Parathyroid adenoma (tissue), 2 donors: ENCODE measurements around the gene C8A.

Source experiments
- H2AFZ ChIP-seq: fragments of 300-600 bp; sonication (generic); one replicate; pipeline ENCODE4 v1.7.0; 2017; ENCODE audit warnings: antibody characterized with exemption, mild to moderate bottlenecking
- H3K27ac ChIP-seq: fragments of 300-600 bp; sonication (generic); one replicate; pipeline ENCODE4 v1.7.0; 2017
- H3K27me3 ChIP-seq: fragments of 300-600 bp; sonication (generic); one replicate; pipeline ENCODE4 v1.7.0; 2017; ENCODE audit warnings: low read length; ENCODE audit not compliant: control insufficient read depth, insufficient read depth
- H3K36me3 ChIP-seq: fragments of 300-600 bp; sonication (generic); one replicate; pipeline ENCODE4 v1.7.0; 2017; ENCODE audit warnings: low read length; ENCODE audit not compliant: control insufficient read depth, insufficient read depth
- H3K4me1 ChIP-seq: fragments of 300-600 bp; sonication (generic); one replicate; pipeline ENCODE4 v1.7.0; 2017; ENCODE audit warnings: control low read depth
- H3K4me2 ChIP-seq: fragments of 300-600 bp; sonication (generic); one replicate; pipeline ENCODE4 v1.7.0; 2017; ENCODE audit warnings: low read length
- H3K4me3 ChIP-seq: fragments of 300-600 bp; sonication (generic); one replicate; pipeline ENCODE4 v1.7.0; 2017; ENCODE audit warnings: low read depth, low read length
- H3K79me2 ChIP-seq: fragments of 300-600 bp; sonication (generic); one replicate; pipeline ENCODE4 v1.7.0; 2017; ENCODE audit warnings: control low read depth
- H3K9ac ChIP-seq: fragments of 300-600 bp; sonication (generic); one replicate; pipeline ENCODE4 v1.7.0; 2017; ENCODE audit warnings: mild to moderate bottlenecking
- H3K9me3 ChIP-seq: fragments of 300-600 bp; sonication (generic); one replicate; pipeline ENCODE4 v1.7.0; 2017; ENCODE audit warnings: low read length; ENCODE audit not compliant: control insufficient read depth
- CTCF ChIP-seq: fragments of 300-600 bp; sonication (generic); IDR thresholded peaks from one replicate; pipeline ENCODE4 v1.7.0; 2017; ENCODE audit warnings: antibody characterized with exemption, mild to moderate bottlenecking
- donor health status: primary hyperparathyroidism.

The C8A gene

GRCh38 chr1:56921479-56921878 lies 66.9 kb downstream of the C8A start:
- no peak overlapping the region for H3K9ac ChIP-seq
- H3K27ac ChIP-seq = no peak overlapping the region
- no peaks in the 10 kb centered on the region for H3K79me2 ChIP-seq
- no peaks in the 10 kb centered on the region for H3K9me3 ChIP-seq
- H3K4me2 ChIP-seq = no peak overlapping the region
- no peaks in the 10 kb centered on the region for H3K27me3 ChIP-seq
- TF ChIP-seq CTCF = no peak
- H2AFZ ChIP-seq = no peak overlapping the region
- H3K4me1 ChIP-seq = no peaks in the 10 kb centered on the region
- H3K4me3 ChIP-seq = no peak overlapping the region
- no peaks in the 10 kb centered on the region for H3K36me3 ChIP-seq

GRCh38 chr1:56922070-56922469 lies 67.5 kb downstream of the C8A start:
- no peaks in the 10 kb centered on the region for H3K27me3 ChIP-seq
- H3K36me3 ChIP-seq = no peaks in the 10 kb centered on the region
- H3K4me2 ChIP-seq = no peak overlapping the region
- H2AFZ ChIP-seq = no peak overlapping the region
- TF ChIP-seq CTCF = no peak
- H3K9me3 ChIP-seq = no peaks in the 10 kb centered on the region
- H3K4me1 ChIP-seq = no peaks in the 10 kb centered on the region
- H3K27ac ChIP-seq = no peak overlapping the region
- no peaks in the 10 kb centered on the region for H3K79me2 ChIP-seq
- no peak overlapping the region for H3K9ac ChIP-seq
- H3K4me3 ChIP-seq = no peak overlapping the region

GRCh38 chr1:56922507-56922906 lies 67.9 kb downstream of the C8A start:
- Histone ChIP-seq H3K27me3 (no peaks in the 10 kb centered on the region), H3K27ac (no peak overlapping the region), H3K4me3 (no peak overlapping the region), H3K4me1 (no peaks in the 10 kb centered on the region), H3K36me3 (no peaks in the 10 kb centered on the region), H3K9me3 (no peaks in the 10 kb centered on the region), H3K9ac (no peak overlapping the region), H3K79me2 (no peaks in the 10 kb centered on the region), H3K4me2 (no peak overlapping the region), H2AFZ (no peak overlapping the region)
- TF ChIP-seq CTCF = no peak

GRCh38 chr1:56923201-56923600 lies 68.6 kb downstream of the C8A start:
- H3K9me3 ChIP-seq = no peaks in the 10 kb centered on the region
- H3K27me3 ChIP-seq = no peaks in the 10 kb centered on the region
- no peak overlapping the region for H3K27ac ChIP-seq
- H2AFZ ChIP-seq = no peak overlapping the region
- H3K4me2 ChIP-seq = no peak overlapping the region
- no peaks in the 10 kb centered on the region for H3K36me3 ChIP-seq
- H3K4me1 ChIP-seq = no peaks in the 10 kb centered on the region
- TF ChIP-seq CTCF = no peak
- no peaks in the 10 kb centered on the region for H3K79me2 ChIP-seq
- no peak overlapping the region for H3K9ac ChIP-seq
- no peak overlapping the region for H3K4me3 ChIP-seq

GRCh38 chr1:56924116-56924515 lies 69.5 kb downstream of the C8A start:
- no peak overlapping the region for H2AFZ ChIP-seq
- no peaks in the 10 kb centered on the region for H3K9me3 ChIP-seq
- H3K27ac ChIP-seq = no peak overlapping the region
- no peaks in the 10 kb centered on the region for H3K4me1 ChIP-seq
- no peaks in the 10 kb centered on the region for H3K27me3 ChIP-seq
- no peaks in the 10 kb centered on the region for H3K36me3 ChIP-seq
- H3K79me2 ChIP-seq = no peaks in the 10 kb centered on the region
- H3K9ac ChIP-seq = no peak overlapping the region
- H3K4me3 ChIP-seq = no peak overlapping the region
- no peak overlapping the region for H3K4me2 ChIP-seq
- TF ChIP-seq CTCF = no peak
